NCI-H2029 (cell line): ENCODE data around the gene ANP32B.
"Not testable (repeated sequence)": the region's sequence is repeated elsewhere in the genome, so short reads cannot be mapped to it uniquely, and the experiment has no call there.

Source experiments
- DNase-seq: peaks from one replicate; lab custom pipeline; 2025; lab: John Stamatoyannopoulos, UW

ANP32B gene

DNA sequence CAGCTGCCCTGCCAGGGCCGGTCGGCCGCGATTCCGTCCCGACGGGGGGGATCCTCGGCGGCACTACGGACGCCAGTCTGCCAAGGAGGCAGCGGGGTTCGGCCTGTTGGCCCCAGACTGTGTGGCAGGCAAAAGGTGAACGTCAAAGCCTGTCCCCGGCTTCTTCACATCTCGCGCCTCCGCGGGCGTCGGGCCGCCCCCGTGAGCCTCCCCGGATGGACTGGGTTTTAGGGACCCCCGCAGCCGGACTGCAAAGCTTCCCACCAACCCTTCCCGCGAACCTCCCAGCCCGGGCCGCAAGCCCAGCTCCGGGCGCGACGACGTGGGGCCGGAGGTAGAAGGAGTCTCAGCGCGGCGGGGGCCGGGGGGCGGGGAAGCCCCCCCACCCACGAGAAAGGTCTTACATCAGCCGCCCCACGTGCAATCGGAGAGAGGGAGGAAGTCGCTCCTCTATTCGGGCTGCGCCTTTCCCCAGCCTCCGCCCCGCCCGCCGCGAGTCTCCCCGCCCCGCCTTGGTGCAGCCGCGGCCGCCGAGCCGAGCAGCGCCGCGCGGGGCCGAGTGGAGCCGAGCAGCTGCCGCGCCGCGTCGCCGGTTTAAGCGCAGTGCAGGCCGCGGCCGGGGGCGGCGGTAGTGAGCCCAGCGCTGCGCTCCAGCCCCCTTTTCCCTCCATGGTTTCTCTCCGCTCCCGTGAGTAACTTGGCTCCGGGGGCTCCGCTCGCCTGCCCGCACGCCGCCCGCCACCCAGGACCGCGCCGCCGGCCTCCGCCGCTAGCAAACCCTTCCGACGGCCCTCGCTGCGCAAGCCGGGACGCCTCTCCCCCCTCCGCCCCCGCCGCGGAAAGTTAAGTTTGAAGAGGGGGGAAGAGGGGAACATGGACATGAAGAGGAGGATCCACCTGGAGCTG is at the start of gene ANP32B:
Gene ANP32B (plus strand): TSS at position 659 of the 906 bp plus-strand sequence. CDS start 215 bp downstream, at position 874.
- peak; percentile 82 for DNase-seq

DNA sequence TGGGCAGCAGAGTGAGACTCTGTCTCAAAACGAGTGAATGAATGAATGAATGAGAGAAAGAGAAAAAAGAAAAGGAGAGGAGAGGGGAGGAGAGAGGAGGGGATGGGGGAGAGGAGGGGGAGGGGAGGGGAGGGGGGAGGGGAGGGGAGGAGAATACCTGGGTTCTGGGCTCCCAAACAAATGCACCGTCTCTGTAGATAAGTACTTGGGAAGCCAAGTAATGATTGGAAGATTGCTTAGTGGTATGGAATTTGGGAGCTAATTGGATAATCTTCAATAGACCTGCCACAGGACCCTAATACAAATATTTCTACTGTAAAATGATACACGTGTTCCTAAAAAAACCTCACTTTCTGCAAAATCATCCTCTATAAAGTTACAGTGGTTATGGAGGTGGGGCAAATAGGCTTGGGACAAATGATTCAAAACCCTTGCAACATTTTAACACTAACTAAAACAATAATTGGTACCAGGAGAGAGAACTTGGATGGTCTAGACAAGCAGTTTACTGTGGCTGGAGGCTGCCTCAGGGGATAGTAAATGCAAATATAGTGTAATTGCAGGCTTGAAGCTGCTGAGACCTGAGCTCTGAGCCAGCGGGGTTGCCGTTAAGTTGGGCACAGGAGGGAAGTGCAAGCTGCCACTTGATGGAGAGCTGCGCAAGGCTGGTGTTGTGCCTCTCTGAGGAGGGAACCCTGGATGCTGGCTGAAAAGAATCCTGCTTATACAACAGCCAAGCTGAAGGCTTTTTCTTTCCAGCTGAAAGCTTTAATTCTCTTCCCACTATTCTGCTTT is 48.6 kb upstream of the ANP32B start:
- DNase-seq: no peak

DNA sequence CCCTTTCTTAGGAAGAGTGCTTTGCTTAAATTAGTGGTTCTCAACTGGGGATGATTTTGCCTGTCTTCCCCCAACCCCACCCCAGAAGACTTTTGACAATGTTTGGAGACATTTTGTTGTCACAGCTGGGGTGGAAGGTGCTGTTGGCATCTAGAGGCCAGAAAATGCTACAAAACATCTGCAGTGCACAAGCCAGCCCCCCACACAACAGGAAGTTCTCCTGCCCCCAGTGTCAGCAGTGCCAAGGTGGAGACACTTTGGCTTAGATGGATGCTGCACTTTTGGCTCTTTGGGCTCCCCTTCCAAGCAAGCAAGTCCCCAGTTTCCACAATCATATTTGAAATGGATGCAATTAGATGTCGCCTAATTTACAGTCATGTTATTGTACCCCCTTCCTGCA is 47.9 kb upstream of the ANP32B start:
- DNase-seq: no peak

DNA sequence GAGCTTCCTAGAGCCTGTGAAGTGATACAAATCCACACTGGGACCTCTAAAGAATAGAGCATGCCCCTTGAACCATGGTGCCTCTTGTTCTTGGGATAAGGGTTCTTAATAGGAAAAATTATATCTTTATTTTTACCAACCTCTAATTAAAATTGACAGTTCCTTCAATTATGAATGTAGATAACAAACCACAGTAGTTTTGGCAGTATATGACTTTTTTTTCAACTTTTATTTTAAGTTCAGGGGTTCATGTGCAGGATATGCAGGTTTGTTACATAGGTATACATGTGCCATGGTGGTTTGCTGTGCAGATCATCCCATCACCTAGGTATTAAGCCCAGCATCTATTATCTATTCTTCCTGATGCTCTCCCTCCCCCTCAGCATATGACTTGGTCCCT is 46.1 kb upstream of the ANP32B start:
- no peak for DNase-seq

DNA sequence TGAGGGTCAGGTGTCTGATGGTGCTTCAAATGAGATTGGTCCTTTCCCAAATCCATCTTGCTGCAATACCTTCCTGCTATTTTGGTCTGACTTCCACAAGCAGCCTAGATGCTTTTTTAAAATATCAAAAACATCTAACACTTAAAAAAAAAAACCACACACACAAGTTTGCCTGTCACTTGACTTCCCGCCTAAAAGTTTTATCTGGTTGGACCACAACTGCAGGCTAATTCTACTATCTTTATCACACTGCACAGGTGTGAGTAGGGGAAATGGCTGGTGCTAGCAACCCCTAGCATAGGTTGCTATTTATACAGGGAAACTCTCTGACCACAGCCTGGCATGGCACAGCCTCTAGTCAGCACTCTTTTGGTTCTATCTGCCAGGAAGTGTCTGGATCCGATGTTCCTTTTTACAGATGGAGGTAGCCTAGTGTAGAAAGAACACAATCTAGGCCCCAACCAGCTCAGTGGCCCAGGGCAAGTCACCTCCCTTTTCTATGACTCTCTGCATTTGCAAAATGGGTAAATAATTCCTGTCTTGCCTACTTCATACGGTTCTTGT is 45.0 kb upstream of the ANP32B start, which contains the start of gene HEMGN:
Gene HEMGN (minus strand): TSS at position 92 of the 564 bp plus-strand sequence. CDS start 36 bp downstream, at position 56.
- no peak for DNase-seq

DNA sequence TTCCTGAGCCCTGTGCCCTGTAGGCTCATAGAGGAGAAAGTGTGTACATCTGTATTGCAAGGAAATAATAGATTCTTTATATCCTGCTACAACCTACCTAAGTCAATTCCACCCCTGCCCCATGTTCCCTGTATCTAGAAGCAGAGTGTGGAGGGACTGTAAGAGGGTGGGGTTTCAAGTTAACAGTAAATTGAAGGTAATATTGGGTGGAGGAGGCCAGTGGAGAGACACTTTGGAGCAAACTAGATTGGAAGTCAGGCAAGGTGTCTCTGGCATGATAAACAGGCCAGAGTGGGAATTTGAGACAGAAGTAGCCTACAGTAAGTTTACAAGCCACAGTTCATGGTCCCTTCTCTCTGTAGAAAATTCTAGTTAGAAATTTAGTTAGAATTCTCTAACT is 42.9 kb upstream of the ANP32B start:
- no peak for DNase-seq

DNA sequence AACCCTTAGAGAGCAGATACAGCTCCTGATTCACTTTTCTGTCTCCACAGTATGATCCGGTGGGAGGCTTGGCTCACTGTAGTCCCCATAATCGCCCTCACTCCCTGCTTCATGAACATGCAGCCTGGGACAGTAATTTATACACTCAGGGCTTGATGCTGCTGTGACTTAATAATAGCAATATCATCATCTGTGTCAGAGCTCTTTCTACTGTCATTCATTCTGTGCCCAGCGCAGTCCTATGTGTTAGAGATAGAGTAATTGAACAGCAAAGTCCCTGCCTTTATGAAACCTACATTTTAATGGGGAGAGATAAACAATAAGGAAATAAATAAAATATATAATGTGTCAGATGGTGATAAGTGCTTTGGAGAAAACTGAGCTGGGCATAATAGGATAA is 42.4 kb upstream of the ANP32B start:
- DNase-seq: no peak

DNA sequence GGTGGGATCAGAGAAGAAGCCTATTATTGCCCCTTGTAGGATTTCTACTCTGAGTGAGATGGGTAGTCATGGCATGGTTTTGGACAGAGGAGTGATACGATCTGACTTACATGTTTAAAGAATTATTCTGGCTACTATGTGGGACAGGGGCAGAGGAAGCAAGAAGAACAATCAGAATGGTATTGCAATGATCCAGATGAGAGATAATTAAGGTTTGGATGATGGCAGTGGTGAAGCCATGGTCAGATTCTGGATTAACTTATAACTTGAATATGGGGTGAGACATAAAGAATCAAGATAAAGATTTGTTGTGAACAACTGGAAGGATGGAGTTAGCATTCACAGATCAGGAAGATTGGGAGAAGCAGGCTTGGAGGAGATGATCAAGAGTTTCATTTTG is 41.8 kb upstream of the ANP32B start:
- DNase-seq: no peak

DNA sequence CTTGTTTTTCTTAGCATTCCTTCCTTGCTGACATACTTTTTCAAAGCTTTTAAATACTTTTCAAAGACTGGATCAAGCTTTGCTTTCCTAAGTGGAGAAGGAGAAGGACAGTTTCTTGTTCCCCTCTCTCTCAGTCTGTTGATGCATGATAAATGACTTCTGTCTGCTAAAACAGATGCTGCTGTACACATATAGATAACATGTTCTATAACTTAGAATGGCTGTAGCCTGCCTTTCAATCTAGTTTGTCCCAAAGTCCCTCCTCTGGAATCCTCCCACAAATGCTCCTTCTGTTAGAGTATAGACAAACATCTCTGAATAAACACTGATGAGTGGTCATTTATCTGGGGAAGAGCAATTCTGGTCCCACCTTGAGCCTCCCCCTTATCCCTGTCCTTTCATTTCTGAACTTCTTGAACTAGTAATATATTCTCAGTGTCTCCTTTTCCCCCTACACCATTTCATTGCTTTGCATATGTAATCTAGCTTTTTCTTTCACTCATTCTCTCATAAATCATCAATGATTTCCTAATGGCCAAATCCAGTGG is 39.8 kb upstream of the ANP32B start:
- no peak for DNase-seq

DNA sequence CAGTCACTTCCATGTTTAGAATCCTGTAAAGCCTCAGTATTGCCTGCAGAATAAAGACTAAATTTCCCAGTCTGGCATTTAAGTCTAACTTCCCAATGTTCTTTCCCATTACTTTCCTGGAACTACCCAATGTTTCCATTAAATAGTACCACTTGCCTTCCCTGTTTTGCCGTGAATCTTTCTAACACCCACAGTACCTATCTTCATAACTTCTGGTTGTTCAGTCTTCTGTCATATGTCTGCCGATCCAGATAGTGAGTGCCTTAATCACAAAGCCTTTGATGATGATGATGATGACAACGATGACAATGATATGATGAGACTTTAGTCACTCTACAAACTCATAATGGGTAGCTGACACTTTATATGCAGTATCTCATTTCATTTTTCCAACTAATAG is 38.5 kb upstream of the ANP32B start:
- DNase-seq: no peak

DNA sequence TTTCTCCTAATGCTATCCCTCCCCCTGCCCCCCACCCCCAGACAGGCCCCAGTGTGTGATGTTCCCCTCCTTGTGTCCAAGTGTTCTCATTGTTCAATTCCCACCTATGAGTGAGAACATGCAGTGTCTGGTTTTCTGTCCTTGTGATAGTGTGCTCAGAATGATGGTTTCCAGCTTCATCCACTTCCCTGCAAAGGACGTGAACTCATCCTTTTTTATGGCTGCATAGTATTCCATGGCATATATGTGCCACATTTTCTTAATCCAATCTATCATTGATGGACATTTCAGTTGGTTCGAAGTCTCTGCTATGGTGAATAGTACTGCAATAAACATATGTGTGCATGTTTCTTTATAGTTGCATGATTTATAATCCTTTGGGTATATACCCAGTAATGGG is 37.7 kb upstream of the ANP32B start:
- not testable (repeated sequence) for DNase-seq

DNA sequence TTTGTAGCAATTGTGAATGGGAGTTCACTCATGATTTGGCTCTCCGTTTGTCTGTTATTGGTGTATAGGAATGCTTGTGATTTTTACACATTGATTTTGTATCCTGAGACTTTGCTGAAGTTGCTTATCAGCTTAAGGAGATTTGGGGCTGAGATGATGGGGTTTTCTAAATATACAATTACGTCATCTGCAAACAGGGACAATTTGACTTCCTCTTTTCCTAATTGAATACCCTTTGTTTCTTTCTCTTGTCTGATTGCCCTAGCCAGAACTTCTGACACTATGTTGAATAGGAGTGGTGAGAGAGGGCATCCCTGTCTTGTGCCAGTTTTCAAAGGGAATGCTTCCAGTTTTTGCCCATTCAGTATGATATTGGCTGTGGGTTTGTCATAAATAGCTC is 36.0 kb upstream of the ANP32B start:
- not testable (repeated sequence) for DNase-seq

DNA sequence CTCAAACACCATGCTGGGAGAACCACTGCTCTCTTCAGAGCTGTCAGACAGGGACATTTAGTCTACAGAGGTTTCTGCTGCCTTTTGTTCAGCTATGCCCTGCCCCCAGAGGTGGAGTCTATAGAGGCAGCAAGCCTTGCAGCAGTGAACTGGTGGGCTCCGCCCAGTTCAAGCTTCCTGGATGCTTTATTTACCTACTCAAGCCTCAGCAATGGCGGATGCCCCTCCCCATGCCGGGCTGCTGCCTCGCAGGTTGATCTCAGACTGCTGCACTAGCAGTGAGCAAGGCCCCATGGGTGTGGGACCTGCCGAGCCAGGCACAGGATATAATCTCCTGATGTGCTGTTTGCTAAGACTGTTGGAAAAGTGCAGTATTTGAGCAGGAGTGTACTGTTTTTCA is 32.3 kb upstream of the ANP32B start:
- DNase-seq: peak; percentile 15

DNA sequence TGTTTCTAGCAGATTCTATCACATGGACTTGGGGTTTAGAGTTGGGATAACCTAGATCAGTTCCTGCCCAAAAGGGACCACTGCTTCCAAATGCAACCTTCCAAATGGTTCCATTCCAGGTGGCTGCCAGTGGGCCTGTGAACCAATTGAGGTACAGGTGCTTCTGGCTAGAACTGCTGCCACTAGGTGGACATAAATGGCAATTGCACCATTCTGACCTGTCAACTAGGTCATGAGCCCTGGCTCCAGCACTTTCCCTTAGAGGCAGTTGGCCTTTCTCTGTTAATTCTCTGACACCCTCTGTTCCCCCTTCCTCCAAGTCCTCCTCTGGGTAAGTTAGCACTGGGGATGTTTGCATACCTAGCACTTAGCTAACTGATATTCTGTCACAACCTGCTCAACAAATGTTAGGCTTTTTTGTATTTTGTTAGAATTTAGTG is 28.6 kb upstream of the ANP32B start:
- DNase-seq: peak; percentile 36

DNA sequence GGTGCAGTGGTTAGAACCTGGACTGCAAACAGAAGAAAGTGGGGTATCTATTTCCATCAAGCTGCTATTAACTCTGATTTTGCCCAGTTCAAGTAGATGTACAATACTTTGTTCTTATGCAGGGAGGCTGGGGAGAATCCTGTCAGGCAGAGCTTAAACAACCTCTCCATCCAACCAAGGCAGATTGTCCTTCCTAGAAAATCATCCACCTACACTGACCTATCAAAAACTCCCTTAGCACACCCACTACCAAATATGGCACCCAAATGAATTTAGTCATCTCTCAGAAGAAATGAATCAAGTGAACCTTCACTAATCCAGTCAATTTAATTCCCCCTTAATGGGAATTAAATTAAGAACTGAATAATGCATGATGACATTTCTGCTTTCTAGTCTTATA is 26.8 kb upstream of the ANP32B start:
- no peak for DNase-seq

DNA sequence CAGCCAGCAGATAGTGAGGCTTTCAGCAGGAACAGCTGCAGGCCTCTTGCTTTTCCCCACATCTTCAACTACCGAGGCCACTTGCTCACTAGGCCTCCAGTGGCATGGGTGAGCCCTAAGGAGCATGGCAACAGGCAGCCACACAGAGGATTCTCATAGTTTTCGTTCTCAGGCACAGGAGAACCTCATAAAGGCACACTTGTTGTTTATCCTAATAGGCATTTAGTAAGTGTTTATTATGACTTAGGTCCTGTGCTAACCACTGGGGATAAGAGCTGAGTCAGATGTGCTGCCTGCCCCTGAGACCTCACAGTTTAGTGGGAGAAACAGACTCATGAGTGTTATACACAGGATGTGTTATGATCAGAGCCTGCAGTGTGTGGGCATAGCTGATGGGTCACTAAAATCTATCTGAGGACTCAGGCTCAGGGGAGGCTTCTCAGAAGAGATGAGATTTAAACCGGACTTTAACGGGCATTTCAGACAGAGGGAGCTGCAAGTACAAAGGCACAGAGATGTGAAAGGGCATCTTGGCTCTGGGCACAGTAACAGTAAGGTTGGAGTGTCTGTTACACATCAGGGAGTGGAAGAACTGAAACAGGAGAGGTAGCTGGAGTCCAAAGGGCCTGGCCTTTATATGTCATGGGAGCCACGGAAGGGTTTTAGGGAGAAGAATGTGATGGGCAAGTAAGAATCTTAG is 24.2 kb upstream of the ANP32B start:
- no peak for DNase-seq

DNA sequence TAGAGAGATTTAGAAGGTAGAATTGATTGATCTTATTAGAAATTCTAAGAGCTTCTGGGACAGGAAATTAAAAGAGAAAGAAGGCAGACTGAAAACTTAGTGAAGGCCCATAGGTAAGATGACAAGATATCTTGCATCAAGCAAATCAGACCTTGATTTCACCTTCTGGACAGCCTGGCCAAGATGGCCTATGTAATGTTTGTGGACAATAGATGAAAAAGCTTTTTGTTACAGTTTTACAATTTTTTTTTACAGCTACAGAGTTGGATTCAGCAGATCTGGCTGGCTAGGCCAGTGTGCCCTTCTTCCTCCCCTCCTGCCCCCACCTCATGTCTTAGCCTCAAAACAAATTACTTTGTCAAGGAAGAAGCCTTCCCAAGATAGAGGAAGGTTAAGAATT is 23.6 kb upstream of the ANP32B start:
- DNase-seq: no peak

DNA sequence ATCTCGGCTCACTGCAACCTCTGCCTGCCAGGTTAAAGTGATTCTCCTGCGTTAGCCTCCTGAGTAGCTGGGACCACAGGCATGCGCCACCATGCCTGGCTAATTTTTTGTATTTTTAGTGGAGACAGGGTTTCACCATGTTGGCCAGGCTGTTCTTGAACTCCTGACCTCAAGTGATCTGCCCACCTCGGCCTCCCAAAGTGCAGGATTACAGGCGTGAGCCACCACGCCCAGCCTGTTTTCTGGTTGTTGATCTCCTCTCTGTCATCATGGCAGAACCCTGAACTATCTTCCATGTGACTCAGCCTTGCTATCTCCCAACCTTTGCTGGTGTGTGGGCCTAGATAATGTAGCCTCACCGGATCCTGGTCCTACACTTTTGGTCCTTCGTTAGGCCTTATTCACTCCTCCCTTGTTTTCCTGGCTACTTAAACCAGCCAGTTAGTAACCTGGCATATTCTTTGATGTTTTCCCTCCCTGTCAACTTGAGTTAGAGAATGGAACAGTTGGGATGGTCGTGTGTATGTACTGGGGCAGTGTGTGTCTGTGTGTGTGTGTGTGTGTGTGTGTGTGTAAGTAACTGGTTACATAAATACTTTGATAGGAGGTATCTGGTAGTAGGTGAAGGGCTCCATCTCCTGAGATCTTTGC is 22.3 kb upstream of the ANP32B start:
- DNase-seq: not testable (repeated sequence)

DNA sequence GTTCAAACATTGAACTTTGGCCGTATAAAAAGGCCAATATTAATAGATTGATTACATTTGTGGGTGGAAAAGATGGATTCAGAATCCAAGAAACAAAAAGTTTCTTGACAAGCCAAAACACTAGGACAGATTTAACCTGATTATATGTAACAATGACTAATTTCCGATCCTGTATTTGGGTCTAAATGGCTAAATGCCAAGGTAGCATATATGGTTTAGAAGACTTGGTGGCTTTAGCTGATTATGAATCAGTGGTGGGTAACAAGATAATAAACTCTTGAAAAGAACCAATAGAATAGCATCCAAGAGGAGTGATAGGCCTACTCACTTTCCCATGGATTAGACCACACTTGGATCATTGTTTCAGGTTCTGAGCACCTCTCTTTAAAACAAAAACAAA is 21.8 kb upstream of the ANP32B start:
- no peak for DNase-seq

DNA sequence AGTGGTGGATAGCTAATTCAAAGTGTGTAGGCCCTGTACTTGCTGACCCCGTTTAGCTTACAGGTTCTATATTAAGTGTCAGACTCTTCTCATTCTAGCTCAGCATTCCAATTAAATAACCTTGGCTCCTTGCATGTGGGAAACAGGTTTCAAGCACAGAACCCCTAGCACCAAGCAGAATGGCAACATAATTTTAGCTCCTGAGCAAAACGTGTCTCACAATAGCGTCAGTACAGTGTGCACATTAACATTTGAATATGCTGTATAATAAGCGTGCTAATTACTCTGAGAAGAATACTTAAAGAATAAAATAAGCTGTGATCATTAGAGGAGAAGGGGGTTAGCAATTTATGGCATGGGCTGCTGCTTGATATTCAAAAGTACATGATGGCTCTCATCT is 21.0 kb upstream of the ANP32B start:
- DNase-seq: no peak

DNA sequence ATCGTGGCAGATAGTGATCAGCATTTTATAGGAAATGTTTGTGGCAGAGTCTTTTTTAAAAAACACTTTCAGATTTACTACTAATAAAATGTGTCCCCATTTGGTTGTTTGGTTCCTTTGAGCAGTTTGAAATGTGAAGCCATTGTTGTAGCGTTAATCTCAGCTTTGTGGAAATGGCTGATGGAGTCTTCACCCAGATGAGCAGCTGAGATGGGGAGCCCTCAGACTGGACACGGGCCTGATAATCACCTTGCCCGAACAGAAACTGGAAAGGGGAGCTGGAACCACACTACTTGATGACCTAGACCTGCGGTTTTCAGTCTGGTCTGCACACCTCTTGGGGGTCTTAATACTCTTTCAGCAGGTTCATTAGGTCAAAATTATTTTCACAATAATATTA is 20.6 kb upstream of the ANP32B start:
- DNase-seq: no peak
